ENCODE data around the gene MAD1L1.

DNA sequence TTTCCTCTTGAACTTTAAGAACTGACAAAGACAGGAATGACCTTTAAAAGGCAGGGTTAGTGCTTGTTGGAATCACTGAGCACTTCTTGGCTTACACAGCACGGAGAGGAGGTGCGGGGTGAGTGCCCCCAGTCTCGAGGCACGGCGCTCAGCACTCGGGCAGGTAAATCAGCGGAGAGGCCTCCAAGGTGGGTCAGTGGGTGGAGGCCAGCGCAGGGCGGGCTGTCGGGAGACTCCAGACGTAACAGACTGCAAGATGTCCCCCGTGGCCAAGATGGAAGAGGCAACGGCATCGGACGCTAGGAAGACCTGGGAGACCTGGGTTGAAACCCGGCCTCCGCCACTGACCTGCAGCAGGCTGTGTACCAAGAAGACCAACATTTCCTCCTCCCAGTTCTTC lies 149.4 kb downstream of the MAD1L1 start:
- TF ChIP-seq, protein P1, sequence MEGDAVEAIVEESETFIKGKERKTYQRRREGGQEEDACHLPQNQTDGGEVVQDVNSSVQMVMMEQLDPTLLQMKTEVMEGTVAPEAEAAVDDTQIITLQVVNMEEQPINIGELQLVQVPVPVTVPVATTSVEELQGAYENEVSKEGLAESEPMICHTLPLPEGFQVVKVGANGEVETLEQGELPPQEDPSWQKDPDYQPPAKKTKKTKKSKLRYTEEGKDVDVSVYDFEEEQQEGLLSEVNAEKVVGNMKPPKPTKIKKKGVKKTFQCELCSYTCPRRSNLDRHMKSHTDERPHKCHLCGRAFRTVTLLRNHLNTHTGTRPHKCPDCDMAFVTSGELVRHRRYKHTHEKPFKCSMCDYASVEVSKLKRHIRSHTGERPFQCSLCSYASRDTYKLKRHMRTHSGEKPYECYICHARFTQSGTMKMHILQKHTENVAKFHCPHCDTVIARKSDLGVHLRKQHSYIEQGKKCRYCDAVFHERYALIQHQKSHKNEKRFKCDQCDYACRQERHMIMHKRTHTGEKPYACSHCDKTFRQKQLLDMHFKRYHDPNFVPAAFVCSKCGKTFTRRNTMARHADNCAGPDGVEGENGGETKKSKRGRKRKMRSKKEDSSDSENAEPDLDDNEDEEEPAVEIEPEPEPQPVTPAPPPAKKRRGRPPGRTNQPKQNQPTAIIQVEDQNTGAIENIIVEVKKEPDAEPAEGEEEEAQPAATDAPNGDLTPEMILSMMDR (conservative IDR thresholded peaks at IDR 0.05), result no peak
- no peak for TF ChIP-seq ZFX (IDR thresholded peaks at IDR 0.05)

All from C4-2B (cell line).